GM18861 (cell line): ENCODE results near the gene UNC13D.

Experiments used
- ATAC-seq: cut with Tn5 transposase; IDR thresholded peaks from one replicate; pipeline ENCODE4 v1.9.1; 2021; ENCODE audit not compliant: unreplicated experiment

The UNC13D gene

DNA sequence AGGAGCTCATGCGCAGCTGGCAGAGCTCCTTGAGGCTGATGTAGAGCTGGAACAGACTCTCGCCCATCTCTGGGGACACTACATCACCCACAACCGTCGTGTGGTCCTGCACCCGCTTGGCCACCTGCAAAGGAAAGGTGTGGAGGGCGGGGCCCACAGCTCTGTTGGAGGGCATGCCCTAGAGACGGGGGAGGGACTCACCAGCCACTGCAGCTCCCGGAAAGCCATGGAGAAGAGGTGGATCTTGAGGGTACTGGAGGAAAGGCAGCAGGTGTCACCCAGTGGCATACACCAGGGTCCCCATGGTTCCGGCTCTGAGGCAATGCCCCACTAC lies 8.6 kb downstream of the UNC13D start:
- no peak for ATAC-seq

DNA sequence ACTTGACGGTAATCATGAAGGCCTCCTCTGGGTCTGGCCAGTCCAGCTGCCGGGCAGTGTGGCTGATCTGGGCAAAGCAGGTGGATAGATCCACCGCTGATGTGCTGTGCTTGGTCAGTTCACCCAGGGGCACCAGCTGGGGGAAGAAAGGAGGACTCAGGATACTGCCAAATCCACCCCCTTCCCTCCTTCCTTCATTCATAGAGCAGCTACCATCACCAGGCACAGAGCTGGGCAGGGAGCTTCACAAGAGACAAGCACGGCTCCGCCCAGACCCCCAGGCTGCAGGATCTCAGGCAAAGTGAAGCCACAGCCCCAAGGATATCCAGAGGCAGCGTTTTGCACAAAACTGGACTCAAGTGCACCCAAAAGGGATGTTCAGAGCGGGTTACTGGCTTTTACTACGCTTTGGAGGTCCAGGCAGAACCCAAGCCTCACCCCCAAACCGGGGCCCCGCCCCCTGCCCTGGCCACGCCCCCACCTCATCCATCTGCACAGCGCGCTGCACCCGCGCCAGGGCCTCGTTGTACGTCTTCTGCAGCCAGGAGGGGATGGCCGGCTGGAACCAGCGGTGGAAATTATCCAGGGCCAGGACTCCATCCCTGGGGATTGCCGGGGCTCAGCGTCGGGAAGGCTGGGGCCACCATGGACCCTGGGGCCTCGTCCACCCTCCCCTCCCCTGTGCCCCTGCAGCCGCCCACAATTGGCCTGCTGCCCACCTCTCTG lies 9.1 kb downstream of the UNC13D start:
- no peak for ATAC-seq

DNA sequence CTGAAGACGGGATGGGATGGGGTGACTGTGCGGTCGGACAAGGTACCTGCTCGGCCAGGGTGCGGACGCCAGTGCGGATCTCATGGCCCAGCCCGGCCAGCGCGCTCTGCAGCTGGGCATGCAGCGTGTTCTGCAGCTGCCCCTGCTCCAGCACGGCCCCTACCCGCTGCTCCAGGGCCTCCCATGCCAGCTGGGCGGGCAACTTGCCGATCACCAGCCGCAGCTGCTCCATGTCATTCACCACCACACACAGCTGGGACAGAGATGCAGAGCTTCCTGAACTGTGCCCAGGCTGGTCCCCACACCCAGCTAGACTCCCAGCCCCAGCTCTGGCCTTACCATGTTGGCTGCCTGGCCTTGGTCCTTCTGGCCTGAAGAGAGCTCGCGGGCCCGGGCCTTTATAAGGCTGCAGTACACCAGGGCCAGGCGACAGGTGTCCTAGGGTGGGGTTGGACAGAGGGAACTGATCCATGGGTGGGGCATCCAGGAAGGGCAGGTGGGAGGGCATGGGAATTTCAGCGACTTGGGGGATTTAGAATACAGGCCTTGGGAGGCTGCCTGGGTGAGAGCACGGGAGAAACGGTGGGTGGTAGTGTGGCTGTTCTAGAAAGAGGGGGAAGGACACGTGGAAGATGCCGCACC lies 9.8 kb downstream of the UNC13D start:
- no peak for ATAC-seq

DNA sequence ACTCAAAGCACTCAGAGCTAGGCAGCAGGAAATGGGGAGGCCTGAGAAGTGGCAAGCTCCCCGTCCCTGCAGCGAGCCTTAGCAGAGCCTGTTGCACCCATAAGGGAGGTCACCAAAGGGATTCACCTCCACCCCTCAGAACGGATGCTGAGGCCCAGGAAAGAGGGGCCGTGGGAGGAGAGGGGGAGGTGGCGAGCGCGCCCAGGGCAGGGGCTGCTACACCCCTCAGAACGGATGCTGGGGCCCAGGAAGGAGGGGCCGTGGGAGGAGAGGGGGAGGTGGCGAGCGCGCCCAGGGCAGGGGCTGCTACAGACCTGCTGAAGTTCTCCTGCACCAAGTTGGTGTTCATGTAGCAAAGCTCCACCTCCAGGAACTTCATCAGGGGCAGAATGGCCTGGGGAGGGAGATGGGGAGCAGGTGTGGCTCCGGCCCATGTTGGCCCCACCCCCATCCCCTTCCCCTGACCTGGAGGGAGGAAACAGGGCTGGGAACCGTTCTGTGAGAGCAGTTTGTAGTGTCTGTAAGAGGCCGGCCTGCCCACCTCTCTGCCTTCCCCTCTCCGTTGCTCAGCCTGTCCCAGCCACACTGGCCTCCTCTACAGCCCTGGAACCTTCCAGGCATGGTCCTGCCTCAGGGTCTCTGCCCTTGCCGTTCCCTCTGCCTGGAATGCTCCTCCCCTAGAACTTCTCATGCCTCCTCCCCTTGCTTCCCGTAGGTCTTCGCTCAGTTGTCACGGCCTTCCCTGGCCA lies 11.4 kb downstream of the UNC13D start:
- no peak for ATAC-seq

DNA sequence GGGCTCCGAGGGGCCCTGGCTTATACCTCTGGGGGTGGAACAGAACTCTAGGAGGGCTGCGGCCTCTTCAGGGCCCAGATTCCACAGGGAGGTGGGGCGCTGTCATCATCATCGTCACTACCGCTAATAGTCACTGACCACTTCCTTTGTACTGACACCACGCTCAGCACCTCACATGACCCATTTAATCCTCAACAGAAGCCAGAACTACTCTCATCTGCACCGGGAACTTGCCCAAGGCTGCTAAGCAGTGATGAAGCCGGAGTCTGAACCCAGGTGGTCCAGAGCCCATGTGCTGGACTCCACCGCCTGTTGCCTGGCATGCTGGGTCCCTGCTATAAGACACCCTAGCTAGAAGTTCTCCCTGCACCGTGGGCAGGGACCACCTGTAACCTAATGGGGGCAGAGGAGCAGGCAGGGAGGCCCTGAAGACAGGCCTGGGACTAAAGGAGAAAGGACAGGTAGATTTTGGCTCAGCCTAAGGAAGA lies 12.0 kb downstream of the UNC13D start:
- ATAC-seq, result no peak

DNA sequence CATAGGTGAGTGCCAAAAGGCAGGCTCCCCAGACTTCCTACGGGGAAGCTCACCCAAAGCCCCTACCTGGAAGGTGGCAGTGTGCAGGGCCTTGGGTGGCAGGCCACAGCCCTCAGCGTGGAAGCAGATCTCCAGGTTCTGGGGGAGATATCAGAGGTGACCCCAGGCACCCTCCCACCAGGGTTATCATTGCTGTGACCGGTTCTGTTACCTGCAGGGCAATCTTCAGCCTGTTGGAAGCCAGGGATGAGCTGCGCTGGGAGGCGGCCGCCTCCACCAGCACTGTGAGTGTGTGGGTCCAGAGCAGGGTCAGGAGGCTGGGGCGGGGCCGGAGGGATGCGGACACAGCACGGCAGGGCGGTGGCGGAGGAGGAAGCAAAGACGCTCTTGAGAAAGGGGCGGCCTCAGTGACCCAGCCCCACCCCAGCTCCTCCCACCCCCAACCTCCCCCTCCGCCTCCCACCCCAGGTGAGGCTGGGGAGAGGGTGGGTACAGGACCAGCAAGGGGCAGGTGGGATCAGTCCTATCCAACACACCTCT lies 13.1 kb downstream of the UNC13D start:
- ATAC-seq, result no peak

DNA sequence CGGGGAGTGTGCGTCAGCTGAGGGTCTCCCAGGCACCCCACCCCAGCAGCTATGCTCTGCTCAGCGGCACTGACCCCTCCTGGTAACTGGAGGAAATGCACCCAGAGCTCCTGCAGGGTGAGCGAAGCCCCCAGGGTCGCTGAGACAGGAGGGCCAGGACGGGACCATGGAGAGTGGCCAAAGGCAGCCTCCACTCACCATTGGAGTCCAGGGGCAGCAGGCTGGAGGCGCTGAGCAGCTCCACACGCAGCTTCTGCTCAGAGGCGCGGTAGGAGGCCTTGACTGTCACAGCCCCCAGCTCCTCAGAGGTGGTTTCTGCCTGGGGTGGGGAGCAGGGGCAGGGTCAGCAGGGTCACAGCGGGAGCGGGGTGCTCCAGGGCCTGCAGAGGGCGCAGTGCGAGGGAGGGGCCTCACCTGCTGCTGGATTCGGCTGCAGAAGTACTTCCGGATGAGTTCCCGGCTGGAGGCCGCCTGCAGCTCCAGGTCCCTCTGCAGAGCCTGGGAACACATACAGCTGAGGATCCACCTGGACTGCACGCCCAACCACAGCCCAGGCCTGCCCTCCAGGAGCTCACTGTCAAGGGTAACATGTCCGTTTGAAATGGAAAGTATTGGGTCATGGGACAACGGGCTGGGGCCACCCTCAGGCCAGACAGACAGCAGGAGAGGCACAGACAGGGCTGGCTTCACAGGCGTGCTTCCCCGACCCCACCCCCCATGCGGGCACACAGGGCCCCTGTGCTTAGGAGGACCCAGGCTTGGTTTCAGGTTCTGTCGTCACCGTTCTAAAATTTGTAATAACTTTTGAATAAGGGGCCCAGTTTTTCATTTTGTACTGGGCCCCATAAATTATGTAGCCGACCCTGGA lies 13.8 kb downstream of the UNC13D start:
- no peak for ATAC-seq

DNA sequence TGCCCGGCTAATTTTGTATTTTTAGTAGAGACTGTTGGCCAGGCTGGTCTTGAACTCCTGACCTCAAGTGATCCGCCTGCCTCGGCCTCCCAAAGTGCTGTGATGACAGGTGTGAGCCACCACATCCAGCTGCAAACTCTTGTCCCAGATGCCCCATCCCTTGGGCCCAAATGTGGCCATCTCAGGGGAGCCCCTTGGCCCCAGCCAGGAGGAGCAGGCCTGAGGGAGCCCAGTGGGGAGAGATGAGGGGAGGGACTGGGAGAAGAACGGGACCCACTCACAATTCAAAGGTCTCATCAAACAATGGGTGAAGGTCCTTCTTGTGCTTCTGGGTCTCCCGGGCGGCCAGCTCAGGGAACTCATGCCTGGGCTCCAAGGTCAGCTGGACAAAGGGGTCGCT lies 14.5 kb downstream of the UNC13D start:
- no peak for ATAC-seq

DNA sequence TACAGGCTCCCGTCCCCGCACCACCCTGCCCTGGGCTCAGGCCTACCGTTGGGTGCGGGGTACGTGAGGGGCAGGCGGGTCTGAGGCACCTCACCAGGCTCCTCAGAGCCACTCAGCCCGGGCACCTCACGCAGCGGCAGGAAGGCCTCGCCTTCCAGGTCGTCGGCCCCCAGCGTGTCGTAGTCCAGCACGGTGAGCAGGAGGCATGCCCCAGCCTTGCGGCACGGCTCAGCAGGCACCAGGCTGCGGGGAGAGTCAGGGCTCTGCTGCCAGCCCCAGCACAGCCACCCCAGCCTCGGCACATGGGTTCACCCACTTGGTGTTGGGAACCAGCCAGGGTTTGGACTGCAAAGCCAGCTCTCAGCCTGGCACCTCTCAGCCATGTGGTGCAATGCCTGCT lies 15.5 kb downstream of the UNC13D start:
- ATAC-seq, result no peak

DNA sequence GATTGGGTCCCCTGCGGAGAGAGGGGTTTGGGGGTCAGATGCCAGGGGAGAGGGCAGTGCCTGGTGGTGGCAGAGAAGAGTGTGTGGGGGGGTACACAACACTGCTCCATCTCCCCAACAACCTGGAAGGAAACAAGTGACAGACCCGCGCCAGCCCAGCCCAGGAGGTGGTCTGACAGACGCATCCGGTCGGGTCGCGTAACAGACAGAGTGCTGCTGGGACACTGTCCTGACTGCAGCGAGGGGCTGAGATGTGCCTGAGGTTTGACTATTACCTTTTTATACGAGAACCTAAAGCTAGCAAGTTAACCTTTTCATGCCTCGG lies 16.2 kb downstream of the UNC13D start:
- ATAC-seq, result no peak

DNA sequence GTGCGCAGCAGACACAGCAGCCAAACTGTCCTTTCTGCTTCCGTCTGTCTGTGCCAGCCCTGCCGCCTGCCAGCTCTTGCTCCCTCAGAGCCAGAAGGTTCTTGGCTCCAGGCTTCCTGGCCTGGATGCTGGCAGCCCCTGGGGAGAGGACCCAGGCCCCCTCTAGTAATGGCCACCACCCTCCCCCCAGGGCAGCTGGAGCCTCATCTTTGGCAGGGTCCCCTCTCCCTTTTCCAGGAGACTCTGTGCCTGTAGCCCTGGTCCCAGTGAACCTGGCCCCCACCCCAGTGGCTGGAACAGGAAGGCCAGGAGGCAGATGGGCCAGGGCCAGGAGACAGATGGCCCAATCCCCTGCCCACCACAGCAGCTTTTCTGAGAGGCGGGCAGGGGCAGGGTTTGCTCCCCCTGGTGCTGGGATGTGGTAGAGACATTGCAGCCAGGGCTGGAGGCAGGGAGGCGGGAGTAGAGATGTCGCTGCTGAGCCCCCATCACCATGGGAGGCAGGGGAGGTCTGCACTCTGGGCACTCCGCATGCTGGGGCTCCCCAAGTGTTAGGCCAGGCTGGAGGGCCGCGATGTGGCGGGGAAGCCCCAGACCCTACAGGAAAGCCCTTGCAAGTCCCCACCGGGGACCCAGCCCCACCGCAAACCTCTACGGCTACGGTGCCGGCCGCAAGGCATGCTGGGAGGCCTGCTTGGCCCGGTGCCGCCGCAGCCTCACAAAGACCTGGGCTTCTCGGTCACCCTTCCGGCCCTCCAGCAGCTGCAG lies 16.7 kb downstream of the UNC13D start:
- ATAC-seq, result no peak

DNA sequence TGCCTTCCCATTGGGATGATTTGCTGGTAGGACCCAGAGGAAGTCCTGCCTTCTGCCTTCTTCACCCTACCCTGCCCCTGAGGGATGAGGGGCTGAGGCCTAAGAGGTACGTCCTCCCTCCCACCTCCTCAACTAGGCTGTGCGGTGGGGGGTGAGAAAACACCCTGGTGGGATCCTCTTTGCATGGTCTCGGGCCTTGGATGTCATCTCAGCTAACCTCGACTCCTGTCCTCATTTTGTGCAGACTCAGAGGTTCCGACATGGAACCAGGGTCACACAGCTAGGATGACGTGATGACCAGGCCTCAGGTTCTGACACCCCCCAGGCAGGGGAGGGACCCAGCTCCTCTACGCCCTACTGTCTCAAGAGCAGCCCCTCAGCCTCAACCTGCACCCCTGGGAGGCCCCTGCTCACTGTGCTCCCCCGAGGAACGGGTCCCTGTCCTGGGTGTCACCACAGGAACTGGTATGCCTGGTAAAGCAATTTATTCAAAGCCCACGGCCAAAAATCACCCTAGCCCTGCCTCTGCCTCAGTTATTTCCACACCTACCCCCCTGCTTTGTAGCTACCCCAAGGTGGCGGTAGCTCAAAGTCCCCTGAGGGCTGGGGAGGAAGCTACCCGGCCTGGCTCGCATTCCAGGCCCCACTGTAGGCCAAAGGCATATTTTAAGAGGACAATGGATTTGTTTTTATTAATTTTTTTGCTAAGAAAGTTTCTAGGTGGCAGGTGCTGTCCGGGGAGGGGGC lies 17.5 kb downstream of the UNC13D start:
- no peak for ATAC-seq

DNA sequence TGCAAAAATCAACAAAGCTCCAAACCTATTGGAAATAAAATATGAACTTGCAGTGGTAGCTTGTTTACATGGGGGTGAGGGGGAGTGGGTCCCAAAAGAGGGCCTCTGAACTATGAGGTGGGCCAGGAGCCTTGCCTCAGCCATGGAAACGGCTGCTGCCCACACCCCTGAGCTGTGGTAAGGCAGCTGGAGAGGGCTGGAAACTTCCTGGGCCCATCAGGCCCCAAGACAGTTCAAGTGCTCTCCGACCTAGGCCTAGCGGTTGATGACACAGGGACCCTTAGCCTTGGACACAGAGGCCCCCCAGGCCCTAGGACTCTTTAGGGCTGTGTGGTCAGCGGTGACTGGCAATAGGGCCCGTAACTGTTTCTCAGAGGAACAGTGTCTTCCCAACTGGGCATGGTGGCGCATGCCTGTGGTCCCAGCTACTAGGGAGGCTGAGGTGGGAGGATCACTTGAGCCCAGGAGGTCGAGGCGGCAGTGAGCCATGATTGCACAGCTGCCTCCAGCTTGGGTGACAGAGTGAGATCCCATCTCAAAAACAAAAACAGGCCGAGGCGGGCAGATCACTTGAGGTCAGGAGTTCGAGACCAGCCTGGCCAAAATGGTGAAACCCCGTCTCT lies 18.3 kb downstream of the UNC13D start:
- no peak for ATAC-seq

DNA sequence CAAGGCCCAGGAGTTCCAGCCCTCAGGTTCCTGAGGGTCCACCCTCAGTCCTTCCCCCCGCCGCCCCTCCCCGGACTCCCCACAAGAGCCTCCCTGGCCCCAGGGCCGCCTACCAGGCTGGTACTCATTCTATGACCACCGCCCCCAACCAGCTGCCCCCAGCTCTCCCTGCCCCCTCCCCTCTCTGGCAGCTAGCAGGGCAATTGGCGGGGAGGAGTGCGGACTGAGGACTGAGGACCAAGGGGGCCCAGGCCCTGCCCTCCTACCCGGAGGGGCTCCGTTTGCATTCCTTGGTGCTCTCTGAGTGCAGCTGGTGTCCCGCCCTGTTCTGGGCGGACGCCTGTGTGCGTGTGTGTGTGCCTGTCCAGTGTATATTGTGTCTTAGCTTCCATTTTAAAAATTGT lies 19.1 kb downstream of the UNC13D start:
- no peak for ATAC-seq

DNA sequence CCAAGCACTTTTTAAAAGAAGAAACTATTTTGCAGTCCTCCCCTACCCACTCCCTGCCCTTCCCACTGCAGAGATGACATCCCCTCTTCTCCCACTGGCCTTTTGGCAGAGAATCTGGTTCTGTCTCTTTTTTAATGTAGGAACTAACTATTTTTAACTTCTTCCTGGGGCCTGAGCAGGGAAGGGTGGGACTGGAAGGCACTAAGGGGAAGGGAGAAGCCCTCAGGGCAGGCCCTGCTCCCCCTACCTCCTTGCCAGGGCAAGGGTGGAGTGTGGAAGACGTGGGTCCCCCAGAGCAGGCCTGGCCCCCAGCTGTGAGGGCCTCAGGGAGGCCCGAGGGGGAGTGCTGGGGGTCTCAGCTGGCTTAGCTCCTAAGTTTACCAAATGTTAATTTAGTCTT lies 19.5 kb downstream of the UNC13D start:
- no peak for ATAC-seq

DNA sequence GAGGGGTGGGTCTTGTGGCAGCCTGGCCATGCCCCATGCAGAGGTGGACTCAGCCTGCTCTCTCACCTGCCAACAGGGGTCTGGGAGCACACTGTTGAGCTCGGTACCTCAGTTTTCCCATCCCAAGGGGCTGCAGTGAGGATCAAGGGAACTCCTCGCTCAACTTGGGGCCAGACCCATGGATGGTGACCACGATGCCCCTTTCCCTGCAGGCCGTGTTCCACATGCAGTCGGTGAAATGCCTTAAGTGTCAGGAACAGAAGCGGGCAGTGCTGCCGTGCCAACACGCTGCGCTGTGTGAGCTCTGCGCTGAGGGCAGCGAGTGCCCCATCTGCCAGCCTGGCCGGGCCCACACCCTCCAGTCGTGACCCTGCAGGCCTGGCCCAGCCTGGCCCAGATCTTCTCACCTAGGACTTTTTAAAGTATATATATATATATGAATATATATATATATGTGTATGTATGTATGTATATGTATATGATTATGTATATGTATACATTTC lies 20.1 kb downstream of the UNC13D start:
- no peak for ATAC-seq

DNA sequence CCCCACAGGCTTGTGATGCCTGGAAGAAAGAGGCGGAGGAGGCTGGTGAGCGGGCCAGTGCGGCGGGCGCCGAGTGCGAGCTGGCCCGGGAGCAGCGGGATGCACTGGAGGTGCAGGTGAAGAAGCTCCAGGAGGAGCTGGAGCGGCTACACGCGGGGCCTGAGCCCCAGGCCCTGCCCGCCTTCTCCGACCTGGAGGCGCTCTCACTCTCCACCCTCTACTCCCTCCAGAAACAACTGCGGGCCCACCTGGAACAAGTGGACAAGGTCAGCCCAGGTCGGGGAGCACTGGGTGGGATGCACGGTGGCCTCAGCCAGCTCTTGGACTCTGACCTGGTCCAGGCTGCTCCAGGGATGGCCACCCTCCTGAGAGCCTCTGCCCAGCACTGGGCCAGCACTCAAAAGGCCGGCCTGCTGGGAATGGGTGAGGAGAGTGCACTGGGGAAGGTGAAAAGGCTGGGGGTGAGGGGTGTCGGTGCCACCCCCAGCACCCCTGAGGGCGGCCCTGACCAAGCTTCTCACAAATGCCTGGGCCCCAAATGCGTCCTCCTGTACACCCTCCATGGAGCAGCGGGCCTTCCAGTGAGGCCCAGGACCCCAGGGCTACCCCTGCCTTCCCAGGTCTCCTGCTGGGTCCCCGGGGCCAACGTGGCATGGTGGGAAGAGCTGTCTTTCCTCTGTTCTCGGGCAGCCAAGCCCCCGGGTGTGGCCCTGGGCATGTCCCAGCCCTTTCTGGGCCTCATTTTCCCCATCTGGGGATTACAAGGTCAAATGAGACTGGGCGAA lies 20.8 kb downstream of the UNC13D start:
- ATAC-seq, result no peak

DNA sequence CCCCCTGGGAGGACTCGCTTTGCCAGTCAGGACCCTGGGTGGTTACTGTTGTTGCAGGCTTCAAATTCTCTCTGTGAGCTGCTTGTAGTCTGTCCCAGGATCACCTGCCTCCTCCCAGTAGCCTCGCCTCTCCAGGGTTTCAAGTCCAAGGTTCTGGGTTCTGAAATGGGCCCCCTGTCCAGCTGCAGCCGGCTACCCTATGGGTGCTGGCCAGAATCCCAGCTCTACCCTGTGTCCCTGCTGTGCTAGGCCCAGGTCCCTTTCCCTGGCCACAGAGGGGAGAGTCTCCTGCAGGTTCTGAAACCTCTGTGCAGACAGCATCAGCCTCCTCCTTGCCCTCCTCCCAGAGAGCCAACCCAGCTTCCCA lies 21.4 kb downstream of the UNC13D start:
- no peak for ATAC-seq
